Skeletal muscle satellite cell (primary cell): ENCODE data around the gene FIZ1.
"Not testable (repeated sequence)": the region's sequence is repeated elsewhere in the genome, so short reads cannot be mapped to it uniquely, and the experiment has no call there.

Experiments used
- H3K27me3 ChIP-seq: 2 replicates; pipeline ENCODE4 v1.7.0; 2013; ENCODE audit warnings: low read length; ENCODE audit not compliant: control insufficient read depth, insufficient read depth
- H3K36me3 ChIP-seq: 2 replicates; pipeline ENCODE4 v1.7.0; 2013; ENCODE audit warnings: mild to moderate bottlenecking, control low read depth, low read length; ENCODE audit not compliant: insufficient read depth
- H3K4me1 ChIP-seq: 2 replicates; pipeline ENCODE4 v1.7.0; 2013; ENCODE audit warnings: low read length; ENCODE audit not compliant: control insufficient read depth, insufficient read depth
- H3K4me2 ChIP-seq: 2 replicates; pipeline ENCODE4 v1.7.0; 2013; ENCODE audit warnings: mild to moderate bottlenecking, low read length
- H3K4me3 ChIP-seq: 2 replicates; pipeline ENCODE4 v1.7.0; 2013; ENCODE audit warnings: low read length
- H3K9ac ChIP-seq: 2 replicates; pipeline ENCODE4 v1.7.0; 2013; ENCODE audit warnings: mild to moderate bottlenecking, low read depth, low read length, moderate library complexity
- H3K9me3 ChIP-seq: replicated peaks from 2 replicates; pipeline ENCODE4 v1.7.0; 2013; ENCODE audit warnings: mild to moderate bottlenecking, control low read depth, low read length

The FIZ1 gene

GRCh38 chr19:55578031-55578760 lies 21.1 kb downstream of the FIZ1 start:
- H3K9me3 ChIP-seq: no peaks in the 10 kb centered on the region
- H3K4me3 ChIP-seq: no peak overlapping the region
- H3K27me3 ChIP-seq: no peaks in the 10 kb centered on the region
- H3K9ac ChIP-seq: no peak overlapping the region
- no peak overlapping the region for H3K4me2 ChIP-seq
- peaks cover 10% of the 10 kb centered on the region for H3K4me1 ChIP-seq
- H3K36me3 ChIP-seq: peaks cover 17% of the 10 kb centered on the region

DNA sequence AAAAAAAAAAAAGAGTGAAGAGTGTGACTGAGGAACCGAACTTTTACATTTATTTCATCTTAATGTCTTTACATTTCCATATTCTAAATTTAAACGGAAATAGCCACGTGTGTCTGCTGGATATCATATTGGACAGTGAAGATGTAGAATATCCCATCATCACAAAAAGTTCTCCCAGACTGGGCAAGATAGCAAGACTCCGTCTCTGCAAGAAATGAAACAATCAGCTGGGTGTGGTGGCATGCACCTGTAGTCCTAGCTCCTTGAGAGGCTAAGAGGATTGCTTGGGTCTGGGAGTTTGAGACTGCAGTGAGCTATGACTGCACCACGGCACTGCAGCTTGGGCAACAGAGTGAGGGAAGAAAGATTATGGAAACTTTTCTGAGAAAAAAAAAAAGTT lies 22.6 kb downstream of the FIZ1 start:
- Histone ChIP-seq H3K36me3 (peaks cover 17% of the 10 kb centered on the region), H3K4me1 (peaks cover 10% of the 10 kb centered on the region), H3K4me2 (no peak overlapping the region), H3K9me3 (no peaks in the 10 kb centered on the region), H3K4me3 (no peak overlapping the region), H3K9ac (no peak overlapping the region), H3K27me3 (no peaks in the 10 kb centered on the region)

GRCh38 chr19:55573929-55574328 lies 25.4 kb downstream of the FIZ1 start:
- not testable (repeated sequence) for H3K4me1 ChIP-seq, H3K4me2 ChIP-seq, H3K4me3 ChIP-seq, H3K27me3 ChIP-seq, H3K9me3 ChIP-seq, H3K9ac ChIP-seq
- H3K36me3 ChIP-seq: peaks cover 17% of the 10 kb centered on the region

- H3K4me1 ChIP-seq, H3K9ac ChIP-seq, H3K27me3 ChIP-seq, H3K4me3 ChIP-seq, H3K4me2 ChIP-seq, H3K36me3 ChIP-seq, H3K9me3 ChIP-seq: not testable (repeated sequence)
Observed at GRCh38 chr19:55569477-55569876, 29.8 kb downstream of the FIZ1 start.

- Histone ChIP-seq H3K4me2 (no peak overlapping the region), H3K36me3 (no peaks in the 10 kb centered on the region), H3K9ac (no peak overlapping the region), H3K4me1 (no peaks in the 10 kb centered on the region), H3K27me3 (peaks cover 7% of the 10 kb centered on the region), H3K4me3 (no peak overlapping the region), H3K9me3 (no peaks in the 10 kb centered on the region)
Observed at GRCh38 chr19:55567708-55568328, 31.5 kb downstream of the FIZ1 start.

DNA sequence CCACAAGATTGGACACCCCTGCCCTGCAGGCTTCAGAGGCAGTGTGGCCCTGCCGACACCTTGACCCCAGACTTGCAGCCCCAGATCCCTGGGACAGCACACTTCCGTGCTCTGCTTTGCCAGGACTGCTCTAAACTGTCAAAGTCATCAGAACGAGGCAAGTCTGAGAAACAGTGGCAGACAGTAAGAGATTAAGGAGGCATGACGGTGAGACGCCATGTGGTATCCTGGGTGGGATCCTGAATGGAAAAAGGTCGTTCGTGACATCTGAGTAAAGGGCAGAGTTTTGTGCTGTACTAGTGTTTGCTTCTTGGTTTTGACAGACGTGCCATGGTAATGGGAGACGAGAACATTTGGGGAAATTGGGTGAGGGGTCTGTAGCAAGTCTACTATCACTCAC lies 32.5 kb downstream of the FIZ1 start:
- Histone ChIP-seq H3K9ac (no peak overlapping the region), H3K4me3 (no peak overlapping the region), H3K27me3 (peaks cover 7% of the 10 kb centered on the region), H3K4me2 (no peak overlapping the region), H3K9me3 (no peaks in the 10 kb centered on the region), H3K4me1 (no peaks in the 10 kb centered on the region), H3K36me3 (no peaks in the 10 kb centered on the region)

DNA sequence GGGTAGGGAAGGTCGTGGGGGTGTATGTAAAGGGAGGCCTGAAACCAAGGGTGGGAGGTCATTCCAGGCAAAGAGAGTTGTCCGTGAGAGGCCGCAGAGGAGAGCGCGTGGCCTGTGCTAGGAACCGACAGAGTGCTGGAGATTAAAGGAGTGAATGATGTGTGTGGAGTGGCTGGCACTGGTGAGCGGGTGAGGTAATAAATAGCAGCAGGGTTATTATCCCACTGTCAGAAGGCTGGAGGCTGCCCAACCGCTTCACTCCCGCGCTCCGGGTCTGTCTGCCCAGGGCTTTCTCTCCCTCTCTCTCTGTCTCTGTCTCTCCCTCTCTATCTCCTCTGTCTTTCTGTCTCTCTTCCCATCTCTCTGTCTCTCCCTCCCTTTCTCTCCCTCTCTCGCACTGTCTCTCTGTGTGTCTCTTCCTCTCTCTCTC lies 36.0 kb downstream of the FIZ1 start:
- H3K9ac ChIP-seq: no peak overlapping the region
- no peak overlapping the region for H3K4me3 ChIP-seq
- H3K36me3 ChIP-seq: no peaks in the 10 kb centered on the region
- H3K4me1 ChIP-seq: no peaks in the 10 kb centered on the region
- peaks cover 7% of the 10 kb centered on the region for H3K27me3 ChIP-seq
- H3K4me2 ChIP-seq: no peak overlapping the region
- H3K9me3 ChIP-seq: no peaks in the 10 kb centered on the region

DNA sequence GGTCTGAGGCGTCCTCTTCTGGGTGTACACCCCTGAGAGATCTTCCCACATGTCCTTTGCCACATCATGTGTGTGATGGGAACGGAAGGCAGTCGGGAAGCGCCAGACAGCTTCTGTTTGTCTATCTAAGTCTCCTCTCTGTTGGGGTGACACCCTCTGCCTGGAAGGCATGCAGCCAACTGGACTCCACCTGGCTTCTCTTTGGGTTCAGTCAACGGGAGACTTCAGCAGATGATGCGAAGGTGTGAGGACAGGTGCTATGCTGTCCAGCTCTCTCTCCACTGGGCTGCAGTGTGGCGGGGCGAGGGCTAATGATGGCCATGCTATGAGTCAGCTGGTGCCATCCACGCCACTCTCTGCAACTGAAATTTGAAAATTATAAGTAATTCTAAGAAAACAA lies 39.6 kb downstream of the FIZ1 start:
- peaks cover 3% of the 10 kb centered on the region for H3K27me3 ChIP-seq
- H3K4me3 ChIP-seq: no peak overlapping the region
- no peaks in the 10 kb centered on the region for H3K36me3 ChIP-seq
- no peaks in the 10 kb centered on the region for H3K4me1 ChIP-seq
- H3K4me2 ChIP-seq: no peak overlapping the region
- H3K9ac ChIP-seq: no peak overlapping the region
- no peaks in the 10 kb centered on the region for H3K9me3 ChIP-seq

DNA sequence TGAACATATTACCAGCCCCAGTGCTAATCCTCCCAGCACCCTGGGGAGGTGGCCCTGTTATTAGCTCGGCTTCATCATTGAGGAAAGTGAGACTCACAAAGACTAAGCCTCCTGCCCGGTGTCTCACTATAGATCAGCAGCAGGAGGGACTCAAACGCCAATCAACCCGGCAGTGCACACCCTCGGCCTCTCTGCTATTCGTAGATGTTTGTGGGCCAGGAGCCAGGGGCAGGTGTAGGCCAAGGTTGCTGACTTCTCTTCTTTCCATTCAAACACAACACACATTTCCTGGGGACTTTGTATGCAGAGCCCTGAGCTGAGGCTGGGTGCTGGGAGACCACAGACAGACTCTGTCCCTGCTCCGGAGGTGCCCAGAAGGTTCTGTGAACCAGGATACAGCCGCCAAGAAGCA lies 44.6 kb downstream of the FIZ1 start:
- no peak overlapping the region for H3K4me3 ChIP-seq
- no peaks in the 10 kb centered on the region for H3K36me3 ChIP-seq
- H3K9me3 ChIP-seq: no peaks in the 10 kb centered on the region
- H3K4me2 ChIP-seq: no peak overlapping the region
- peaks cover 29% of the 10 kb centered on the region for H3K4me1 ChIP-seq
- H3K9ac ChIP-seq: no peak overlapping the region
- no peaks in the 10 kb centered on the region for H3K27me3 ChIP-seq

- Histone ChIP-seq H3K9me3 (no peaks in the 10 kb centered on the region), H3K4me2 (no peak overlapping the region), H3K4me1 (peaks cover 32% of the 10 kb centered on the region), H3K27me3 (no peaks in the 10 kb centered on the region), H3K9ac (no peak overlapping the region), H3K4me3 (no peak overlapping the region), H3K36me3 (no peaks in the 10 kb centered on the region)
Observed at GRCh38 chr19:55554302-55554701, 45.0 kb downstream of the FIZ1 start.

DNA sequence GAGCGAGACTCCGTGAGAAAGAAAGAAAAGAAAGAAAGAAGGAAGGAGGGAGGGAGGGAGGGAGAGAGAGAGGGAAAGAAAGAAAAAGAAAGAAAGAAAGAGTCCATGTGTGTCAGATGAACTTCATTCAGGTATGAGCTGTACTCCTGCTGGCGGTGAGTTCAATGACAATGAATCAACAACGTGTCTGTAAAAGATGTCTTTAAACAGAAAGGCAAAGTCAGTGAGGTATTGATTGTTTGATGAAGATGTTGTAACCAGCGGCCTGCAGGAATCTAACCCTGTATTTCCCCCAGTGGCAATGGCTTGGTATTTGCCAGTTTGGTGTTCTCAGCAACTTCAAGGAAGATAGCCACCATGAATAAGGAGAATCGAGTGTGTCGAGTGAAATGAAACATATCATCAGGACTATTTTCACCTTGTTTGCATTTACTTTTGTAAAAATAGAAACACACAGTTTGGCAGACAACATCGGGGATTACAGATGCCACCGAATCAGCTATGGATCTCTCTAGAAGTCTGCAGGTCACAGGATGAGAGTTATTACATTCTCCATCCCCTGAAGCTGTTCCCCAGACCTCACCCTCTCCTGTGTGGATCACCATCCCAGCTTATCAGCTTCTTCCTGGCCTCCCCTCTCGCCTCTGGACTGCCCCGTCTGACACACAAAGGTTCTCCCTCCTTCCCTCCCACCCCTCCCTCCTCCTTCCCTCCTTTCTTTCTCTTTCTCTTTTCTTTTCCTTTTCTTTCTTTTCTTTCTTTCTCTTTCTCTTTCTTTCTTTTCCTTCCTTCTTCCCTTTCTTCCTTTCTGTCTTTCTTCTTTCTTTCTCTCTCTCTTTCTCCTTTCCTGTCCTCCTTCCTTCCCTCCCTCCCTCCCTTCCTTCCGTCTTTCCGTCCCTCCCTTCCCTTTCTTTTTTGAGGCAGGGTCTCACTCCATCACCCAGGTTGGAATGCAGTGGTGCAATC lies 45.8 kb downstream of the FIZ1 start:
- Histone ChIP-seq H3K4me1 (peaks cover 35% of the 10 kb centered on the region), H3K36me3 (no peaks in the 10 kb centered on the region), H3K9ac (peak overlapping the region; percentile 44), H3K27me3 (no peaks in the 10 kb centered on the region), H3K4me3 (no peak overlapping the region), H3K9me3 (no peaks in the 10 kb centered on the region), H3K4me2 (peak overlapping the region; percentile 48)
